GM06990 (cell line): ENCODE data around the gene RNGTT.
A peak's percentile ranks its signal among the peaks of the same experiment; 100 is the strongest.

Source experiments
- DNase-seq: peaks from one replicate; pipeline ENCODE4 v3.0.0-alpha.2; 2011; ENCODE audit not compliant: insufficient read length; ENCODE audit errors: extremely low read depth
- H3K27me3 ChIP-seq: replicated peaks from 2 replicates; pipeline ENCODE4 v1.6.0; 2011; ENCODE audit warnings: low read length; ENCODE audit not compliant: control insufficient read depth, insufficient read depth
- H3K36me3 ChIP-seq: 2 replicates; pipeline ENCODE4 v1.5.1; 2011; ENCODE audit warnings: low read length; ENCODE audit not compliant: control insufficient read depth, insufficient read depth
- H3K4me3 ChIP-seq: replicated peaks from 2 replicates; pipeline ENCODE4 v1.5.1; 2011; ENCODE audit warnings: low read depth, mild to moderate bottlenecking, control low read depth, low read length
- TF ChIP-seq, protein P1 (sequence below): IDR thresholded peaks from 2 replicates; pipeline ENCODE4 v1.5.1; 2011; ENCODE audit warnings: low read length, control low read depth, mild to moderate bottlenecking, inconsistent platforms; ENCODE audit not compliant: insufficient read depth, poor library complexity, severe bottlenecking

Gene RNGTT

DNA sequence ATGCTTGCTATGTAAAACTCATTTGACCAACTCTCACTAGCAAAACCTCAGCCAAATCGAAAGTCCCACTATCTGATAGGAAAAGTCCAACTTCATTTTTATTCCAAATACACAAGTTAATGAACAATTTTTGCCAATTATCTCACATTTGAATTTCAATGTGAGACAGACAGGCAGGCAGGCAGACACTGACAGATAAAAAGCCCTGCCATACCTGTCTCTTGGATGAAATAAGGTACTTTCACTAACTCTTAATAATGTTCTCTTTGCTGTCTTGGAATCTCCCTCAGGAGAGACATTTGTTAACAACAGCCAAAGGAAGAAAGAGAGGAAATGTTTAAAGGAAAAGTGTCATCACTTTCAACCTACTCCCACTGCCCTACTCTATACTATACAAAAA lies 82.0 kb downstream of the RNGTT start:
- Histone ChIP-seq H3K27me3 (no peaks in the 10 kb centered on the region), H3K4me3 (no peak overlapping the region), H3K36me3 (no peaks in the 10 kb centered on the region; the same call in none of the 2 replicates)
- no peak for DNase-seq
- TF ChIP-seq, protein P1, sequence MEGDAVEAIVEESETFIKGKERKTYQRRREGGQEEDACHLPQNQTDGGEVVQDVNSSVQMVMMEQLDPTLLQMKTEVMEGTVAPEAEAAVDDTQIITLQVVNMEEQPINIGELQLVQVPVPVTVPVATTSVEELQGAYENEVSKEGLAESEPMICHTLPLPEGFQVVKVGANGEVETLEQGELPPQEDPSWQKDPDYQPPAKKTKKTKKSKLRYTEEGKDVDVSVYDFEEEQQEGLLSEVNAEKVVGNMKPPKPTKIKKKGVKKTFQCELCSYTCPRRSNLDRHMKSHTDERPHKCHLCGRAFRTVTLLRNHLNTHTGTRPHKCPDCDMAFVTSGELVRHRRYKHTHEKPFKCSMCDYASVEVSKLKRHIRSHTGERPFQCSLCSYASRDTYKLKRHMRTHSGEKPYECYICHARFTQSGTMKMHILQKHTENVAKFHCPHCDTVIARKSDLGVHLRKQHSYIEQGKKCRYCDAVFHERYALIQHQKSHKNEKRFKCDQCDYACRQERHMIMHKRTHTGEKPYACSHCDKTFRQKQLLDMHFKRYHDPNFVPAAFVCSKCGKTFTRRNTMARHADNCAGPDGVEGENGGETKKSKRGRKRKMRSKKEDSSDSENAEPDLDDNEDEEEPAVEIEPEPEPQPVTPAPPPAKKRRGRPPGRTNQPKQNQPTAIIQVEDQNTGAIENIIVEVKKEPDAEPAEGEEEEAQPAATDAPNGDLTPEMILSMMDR, result no peak

DNA sequence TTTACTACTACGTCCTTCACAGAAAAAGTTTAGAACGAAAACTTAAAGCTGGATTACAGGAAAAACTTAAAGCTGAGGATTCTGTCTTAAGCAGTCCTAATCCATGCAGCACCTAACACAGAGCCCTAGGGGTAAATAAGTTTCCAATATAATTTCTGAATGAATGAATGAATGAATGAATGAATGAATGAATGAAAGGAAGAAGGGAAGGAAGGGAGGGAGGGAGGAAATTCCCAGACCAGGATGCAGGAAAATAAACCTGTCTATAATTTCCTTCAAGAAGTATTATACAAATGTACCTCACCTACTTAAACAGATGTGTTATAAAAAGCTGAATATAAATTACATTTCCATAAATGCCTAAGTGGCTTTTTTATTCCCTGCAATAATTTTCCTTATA lies 83.4 kb downstream of the RNGTT start:
- no peak for DNase-seq
- TF ChIP-seq, protein P1, result no peak
- Histone ChIP-seq H3K27me3 (no peaks in the 10 kb centered on the region), H3K36me3 (no peaks in the 10 kb centered on the region; the same call in none of the 2 replicates), H3K4me3 (no peak overlapping the region)

DNA sequence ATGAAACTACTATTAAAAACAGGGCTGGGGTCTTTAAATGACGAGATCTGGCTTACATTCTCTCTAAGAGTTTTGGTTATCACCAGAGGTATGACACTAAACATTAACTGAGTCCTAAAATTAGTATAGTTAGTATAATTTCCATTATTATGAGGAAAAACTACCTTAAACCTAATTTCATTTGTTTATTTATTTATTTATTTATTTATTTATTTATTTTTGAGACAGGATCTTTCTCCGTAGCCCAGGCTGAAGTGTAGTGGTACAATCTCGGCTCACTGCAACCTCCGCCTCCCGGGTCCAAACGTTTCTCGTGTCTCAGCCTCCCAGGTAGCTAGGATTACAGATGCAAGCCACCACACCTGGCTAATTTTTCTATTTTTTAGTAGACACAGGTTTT lies 85.5 kb downstream of the RNGTT start:
- no peak for DNase-seq
- Histone ChIP-seq H3K27me3 (no peaks in the 10 kb centered on the region), H3K36me3 (no peaks in the 10 kb centered on the region; the same call in 1 of the 2 replicates), H3K4me3 (no peak overlapping the region)
- TF ChIP-seq, protein P1, result no peak

DNA sequence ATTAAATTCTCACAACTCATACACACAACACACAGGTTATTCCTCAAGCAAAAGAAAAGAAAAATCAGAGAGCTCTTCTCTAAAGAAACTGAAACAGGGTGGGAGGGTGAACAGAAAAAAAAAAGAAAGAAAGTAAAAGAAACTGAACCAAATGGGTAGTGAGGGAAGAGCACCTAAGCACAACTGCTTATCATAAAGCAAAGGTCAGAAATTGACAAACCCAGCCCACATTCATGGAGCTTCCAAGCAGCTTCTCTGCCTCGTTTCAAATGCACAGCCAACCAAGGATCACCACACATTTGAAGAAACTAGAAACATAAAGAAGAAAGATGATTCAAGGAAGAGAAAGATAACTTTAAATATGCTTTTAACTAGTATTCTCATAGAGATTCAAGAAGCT lies 90.5 kb downstream of the RNGTT start:
- no peak for DNase-seq
- no peaks in the 10 kb centered on the region for H3K27me3 ChIP-seq
- no peaks in the 10 kb centered on the region for H3K36me3 ChIP-seq
- no peak overlapping the region for H3K4me3 ChIP-seq
- TF ChIP-seq, protein P1, result no peak

DNA sequence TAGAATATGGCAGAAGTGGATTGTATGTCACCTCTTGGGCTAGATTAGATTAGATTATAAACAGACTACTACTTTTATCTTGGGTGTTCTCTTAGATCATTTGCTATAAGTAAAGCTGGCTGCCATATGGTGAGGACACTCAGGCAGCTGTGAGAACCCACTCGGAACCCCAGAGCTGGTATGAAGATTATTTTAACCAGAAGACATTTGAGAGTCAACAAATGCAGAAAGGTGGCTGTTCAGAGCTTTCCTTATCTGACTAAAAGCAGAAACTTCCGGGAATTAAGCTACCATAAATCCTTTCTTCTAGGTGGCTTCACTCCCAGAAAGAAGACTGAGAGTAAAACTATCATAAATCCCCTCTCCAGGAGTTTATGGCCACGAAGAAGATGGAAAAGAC lies 91.9 kb downstream of the RNGTT start:
- DNase-seq, result no peak
- TF ChIP-seq, protein P1, result no peak
- Histone ChIP-seq H3K36me3 (no peaks in the 10 kb centered on the region), H3K27me3 (no peaks in the 10 kb centered on the region), H3K4me3 (no peak overlapping the region)

DNA sequence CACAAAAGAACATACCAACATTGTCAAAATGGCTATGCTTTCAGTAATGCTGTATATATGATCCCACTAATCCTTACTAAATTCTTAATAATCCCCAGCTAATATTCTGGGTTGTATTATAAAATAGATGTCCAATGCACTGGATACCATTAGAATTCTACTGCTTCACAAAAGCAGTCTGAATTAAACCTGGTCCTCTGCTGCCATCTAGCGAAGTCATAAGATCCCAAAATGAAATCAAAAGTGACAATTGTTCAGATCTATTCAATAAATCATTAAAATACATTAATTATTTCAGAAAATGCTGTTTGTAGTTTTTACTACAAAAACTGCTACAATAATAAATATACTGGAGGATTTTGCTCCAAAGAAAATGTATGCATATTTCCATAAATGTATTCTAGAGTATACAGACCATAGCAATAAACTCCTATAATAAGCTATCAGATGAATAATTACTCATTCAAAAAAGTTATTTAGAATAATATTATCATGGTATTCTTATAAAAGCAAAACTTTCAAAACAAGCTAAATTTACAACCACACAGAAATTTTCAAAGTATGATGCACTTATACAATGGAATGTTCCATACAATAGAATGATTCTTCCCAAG lies 92.6 kb downstream of the RNGTT start:
- no peak for DNase-seq
- TF ChIP-seq, protein P1, result peak; percentile 40
- no peaks in the 10 kb centered on the region; the same call in 1 of the 2 replicates for H3K36me3 ChIP-seq
- no peaks in the 10 kb centered on the region for H3K27me3 ChIP-seq
- H3K4me3 ChIP-seq, result no peak overlapping the region
